Neural progenitor cell (in vitro differentiated cells): Measurements from ENCODE around the gene ACOX3.

Source experiments
- CTCF ChIP-seq: fragments of 200-600 bp; sonication (generic); IDR thresholded peaks from 2 replicates; pipeline ENCODE4 v1.5.1; 2017; ENCODE audit warnings: antibody characterized with exemption, mild to moderate bottlenecking
- EZH2 ChIP-seq: fragments of 200-600 bp; sonication (generic); IDR thresholded peaks from 2 replicates; pipeline ENCODE4 v1.6.1; 2017; ENCODE audit warnings: antibody characterized with exemption, mild to moderate bottlenecking, moderate library complexity

GRCh38 chr4:8461086-8461485, 20.6 kb upstream of the ACOX3 start:
- TF ChIP-seq CTCF (no peak), EZH2 (no peak)
